Measurements from ENCODE around the gene SHB.
"Not testable (repeated sequence)": the region's sequence is repeated elsewhere in the genome, so short reads cannot be mapped to it uniquely, and the experiment has no call there.

SHB gene

DNA sequence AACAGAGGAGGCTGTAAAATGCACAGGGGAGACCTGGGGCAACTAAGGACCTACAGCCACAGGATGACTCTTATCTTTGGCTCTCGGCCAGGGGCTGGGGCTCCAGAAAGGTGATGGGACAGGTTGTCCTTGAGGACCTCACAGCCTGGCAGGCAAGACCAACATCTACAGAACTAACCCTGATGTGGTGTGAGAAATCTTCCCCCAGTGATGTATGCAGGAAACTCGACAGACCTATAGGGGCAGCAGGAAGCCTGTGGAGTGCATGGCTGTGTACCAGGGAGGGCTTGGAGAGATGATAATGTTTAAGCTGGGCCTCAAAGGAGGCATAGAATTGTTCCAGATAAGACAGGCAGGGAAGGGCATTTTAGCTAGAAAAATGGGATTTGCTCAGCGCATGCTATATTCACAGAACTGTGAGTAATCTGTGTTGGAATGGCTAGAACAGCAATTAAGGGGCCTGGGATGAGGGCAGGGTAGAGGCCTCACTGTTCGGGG lies 96.6 kb downstream of the SHB start:
- DNase-seq (ENCODE audit: insufficient read length, low spot score) (no peak), FAIRE-seq (no peak)

DNA sequence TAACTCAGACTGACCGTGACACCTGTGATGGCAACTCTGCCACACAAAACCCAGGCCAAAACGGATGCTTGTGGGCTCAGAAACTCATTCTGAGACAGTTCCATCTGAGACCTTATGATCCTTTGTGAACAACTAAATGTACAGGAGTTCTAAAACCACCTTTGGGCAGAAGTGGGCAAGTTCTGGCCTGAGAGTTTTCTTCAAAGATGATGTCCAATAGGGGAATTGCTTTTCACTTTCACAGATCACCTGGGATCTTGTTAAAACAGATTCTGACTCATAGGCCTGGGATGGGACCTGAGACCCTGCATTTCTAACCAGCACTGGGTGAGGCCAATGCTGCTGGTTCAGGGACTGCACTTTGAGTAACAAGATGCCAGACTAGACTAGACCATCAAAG lies 97.3 kb downstream of the SHB start:
- no peak for FAIRE-seq

DNA sequence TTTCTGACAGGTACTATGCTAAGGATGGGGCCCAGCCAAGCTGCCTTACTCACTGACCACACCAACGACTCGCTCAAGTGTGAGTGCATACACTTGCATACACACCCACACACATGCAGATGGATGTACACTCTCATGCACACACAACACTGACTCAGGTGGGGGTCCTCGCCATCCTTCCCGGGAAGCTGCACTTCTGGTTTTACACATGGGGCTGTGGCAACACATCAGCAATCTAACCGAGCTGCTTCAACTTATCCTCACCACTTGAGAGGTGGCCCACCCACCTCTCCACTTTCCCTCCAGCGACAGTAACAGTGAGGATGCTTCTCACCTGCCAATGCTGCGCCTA lies 97.9 kb downstream of the SHB start:
- DNase-seq (ENCODE audit: insufficient read length, low spot score) (no peak), FAIRE-seq (no peak)

More for the DNA sequence above, 97.3 kb downstream of the SHB start:
- DNase-seq (ENCODE audit: insufficient read length, low spot score) = no peak

DNA sequence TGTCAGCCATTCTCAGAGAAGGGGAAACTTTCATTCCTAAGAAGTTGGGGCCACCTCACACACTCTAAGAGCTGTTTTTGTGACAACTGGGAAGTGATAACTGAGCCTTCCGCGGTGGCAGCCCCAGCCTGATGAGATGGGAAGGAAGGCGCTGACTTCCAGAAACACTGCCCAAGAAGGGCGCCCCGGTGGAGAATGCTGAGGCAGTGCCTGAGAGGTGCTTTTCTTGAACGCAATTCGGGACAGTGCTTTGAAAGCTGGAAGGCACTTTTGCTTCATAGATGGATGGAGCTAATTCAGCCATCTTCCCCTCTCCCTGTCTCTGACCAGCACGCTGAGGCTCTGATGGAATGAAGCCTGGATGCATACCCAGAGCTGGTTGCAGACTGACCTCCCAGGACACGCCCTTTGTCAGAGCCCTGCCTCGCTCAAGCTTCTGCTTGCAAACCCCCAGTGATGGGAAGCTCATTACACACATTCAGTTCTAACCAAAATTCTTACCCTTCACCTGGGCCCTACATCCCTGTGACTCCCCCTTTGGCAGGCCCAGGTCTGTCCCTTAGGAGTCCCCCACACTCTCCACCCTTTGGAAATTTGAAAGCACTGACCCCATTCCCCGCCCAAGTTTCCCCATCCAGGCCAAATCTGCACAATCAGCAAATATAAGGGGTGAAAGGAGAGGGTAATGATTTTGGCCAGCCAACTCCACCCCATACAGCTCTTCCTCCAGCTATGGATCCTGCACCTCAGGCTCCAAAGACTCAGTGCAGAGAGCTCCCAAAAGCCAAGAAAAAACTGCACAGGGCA lies 98.5 kb downstream of the SHB start:
- FAIRE-seq (no peak), DNase-seq (ENCODE audit: insufficient read length, low spot score) (no peak)

DNA sequence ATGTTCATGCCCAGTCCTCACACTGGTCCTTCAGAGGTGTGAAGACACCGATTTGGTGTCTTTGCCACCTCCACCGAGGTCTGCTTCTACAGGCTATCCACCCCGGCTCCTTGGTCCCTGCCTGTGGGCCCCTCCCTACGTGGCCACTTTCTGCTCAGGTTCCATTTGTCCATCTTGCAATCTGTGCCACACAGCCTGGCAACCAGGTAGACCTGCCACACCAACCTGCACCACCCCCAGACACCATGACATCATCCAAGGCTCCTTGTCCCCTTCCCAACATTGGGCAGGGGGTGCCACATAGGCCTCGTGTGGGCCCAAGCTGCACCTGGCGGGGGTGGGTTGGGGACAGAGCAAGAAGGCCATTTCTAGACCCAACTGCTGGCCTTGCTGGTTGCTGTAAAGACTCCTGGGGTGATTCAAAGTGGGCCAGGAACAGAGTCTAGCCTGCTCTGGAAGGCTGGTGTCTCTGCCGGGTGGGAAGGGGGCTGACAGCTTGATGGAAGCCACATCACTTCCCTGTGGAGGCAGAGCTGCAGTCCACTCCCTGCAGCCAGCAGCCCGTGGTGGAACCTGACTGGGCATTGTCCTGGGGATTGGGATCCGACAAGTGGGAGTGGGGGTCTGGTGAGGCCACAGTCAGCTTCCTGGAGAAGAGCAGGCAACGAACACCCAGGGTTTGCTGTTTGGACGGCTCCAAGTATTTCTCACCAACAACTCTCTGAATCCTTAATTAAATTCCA lies 99.3 kb downstream of the SHB start:
- no peak for FAIRE-seq
- no peak for DNase-seq (ENCODE audit: insufficient read length, low spot score)

DNA sequence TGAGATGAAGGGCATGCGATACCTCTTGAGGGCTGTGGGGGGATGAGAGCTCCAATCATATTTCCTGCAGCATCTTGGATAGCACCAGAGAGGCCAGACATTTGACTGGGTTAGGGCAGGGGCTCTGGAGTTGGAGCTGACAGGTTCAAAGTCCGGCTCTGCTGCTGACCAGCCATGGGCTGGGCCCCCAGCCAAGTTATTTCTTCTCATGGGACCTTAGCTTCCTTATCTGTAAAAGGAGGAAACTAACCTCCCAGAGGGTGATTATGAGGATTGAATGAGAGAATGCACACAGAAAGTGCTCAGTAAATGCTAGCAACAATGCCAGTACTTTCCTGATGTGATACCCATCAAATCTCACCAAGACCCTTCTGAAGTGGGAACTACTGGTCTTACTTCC lies 99.9 kb downstream of the SHB start:
- no peak for FAIRE-seq

DNA sequence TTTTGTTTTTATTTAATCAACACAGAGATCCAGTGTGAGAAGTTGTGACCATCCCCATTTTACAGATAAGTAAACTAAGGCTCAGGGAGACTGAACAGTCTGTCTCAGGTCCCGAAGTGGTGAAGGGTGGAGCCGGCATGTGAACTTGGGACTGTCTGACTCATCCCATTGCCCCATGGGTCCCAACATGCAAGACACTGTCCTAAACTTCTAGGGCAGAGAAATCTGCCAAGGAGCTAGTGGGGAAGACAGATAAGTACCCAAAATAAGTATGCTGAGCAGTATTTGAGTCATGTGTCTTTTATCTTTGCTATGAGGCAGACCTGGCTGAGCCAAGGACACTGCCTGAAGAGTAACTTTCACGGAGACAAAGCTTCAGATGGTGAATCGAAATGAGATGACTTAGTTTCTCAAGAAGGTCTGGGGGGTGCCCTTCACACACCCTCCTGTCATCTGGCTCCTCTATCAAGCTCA lies 100.8 kb downstream of the SHB start:
- no peak for DNase-seq (ENCODE audit: insufficient read length, low spot score)
- FAIRE-seq = no peak

More for the DNA sequence above, 99.9 kb downstream of the SHB start:
- no peak for DNase-seq (ENCODE audit: insufficient read length, low spot score)

DNA sequence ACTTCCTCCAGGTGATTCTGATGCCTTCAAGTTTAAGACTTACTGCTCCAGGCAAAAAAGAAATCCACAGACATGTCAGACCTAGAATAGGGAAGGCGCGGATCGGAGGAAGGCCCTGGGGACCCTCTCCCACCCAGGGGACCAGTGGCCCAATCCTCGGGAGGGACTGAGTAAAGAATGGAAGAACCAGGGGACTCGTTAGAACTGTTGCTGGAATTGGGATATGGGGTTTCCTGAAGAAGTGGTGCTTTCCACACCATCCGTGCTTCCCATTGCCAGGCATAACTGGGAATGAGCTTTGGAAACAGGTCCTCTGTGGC lies 101.3 kb downstream of the SHB start:
- FAIRE-seq = no peak
- no peak for DNase-seq (ENCODE audit: insufficient read length, low spot score)

DNA sequence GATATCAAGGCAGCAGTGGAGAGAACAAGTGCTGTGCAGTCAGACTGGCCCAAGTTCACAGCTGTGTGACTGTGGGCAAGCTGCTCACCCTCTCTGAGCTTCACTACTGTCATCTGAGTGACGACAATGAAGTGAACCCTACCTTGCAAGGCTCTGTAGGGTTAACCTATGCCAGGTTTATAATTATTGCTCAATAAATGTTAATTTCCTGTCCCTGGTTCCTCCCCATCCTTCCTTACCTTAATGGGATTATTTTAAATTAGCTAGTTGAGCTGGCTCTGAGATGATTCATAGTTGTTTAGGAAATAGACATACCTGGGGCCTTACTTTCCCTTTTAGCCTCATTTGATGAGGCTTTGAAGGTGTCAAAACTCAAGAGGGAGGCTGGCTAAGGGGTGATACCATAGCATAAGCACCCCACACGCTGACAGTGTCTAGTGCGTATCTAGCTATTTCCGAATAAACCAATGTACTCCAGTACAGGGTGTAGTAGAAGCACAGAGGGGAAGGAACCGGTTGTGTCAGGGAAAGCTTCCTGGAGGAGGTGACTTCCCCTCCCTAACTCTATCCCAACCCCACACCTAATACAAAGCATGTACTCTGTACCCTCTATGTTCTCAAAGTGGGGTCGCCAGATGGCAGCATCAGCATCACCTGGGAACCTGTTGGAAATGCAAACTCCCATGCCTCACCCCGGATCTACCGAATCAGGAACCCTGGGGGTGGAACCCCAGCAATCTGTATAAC lies 101.8 kb downstream of the SHB start:
- DNase-seq (ENCODE audit: insufficient read length, low spot score) (no peak), FAIRE-seq (no peak)

DNA sequence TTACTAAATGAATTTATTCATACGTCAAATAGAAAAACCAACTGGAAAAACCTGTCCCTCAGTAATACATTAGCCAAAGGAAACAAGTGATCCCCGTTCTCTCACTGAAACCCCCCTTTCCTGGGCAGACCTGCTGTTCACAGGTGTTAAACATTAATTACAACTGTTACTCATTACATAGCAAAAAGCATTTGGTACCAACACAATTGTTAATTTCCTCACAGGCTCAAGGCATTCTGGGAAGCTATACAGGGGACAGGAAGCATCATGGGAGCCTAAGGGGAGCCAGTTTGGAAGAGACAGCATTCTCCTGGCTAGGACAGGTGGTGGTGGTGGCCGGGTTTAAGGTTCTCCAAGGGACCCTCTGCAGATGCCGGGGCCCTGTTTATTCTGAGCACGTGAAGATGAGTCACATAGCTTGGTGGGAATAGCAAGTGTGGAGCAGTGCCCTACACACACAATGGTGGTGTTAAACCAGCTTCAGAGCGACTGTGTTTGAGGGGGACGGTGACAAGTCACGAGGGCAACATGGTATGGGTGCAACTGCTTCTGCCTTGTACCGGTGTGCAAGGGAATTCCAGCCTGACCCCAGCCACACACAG lies 102.5 kb downstream of the SHB start:
- FAIRE-seq (peak; percentile 48), DNase-seq (ENCODE audit: insufficient read length, low spot score) (peak; percentile 36)

DNA sequence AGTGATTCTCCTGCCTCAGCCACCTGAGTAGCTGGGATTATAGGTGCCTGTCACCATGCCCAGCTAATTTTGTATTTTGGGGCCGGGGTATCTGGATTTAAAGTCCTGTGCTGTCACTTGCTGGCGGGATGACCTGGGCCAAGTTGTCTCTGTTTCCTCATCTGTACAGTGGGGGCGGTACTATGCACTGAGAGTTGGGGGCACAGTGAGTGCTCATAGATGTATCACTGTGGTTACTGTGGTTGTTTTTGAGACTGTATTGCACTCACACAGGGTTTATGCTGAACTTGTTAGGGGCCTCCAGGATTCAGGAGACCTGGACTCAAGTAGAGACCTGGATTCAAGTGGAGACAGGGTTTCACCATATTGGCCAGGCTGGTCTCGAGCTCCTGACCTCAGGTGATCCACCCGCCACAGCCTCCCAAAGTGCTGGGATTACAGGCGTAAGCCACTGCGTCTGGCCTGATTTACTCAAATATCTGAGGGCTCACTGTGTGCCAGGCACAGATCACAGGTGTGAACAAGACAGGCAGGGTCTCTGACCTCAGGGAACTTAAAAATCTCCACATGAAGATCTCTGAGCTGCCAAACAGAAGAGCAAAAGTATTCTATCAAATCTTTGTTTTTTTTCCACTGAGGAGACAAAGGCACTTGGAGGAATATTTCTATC lies 103.2 kb downstream of the SHB start:
- FAIRE-seq = not testable (repeated sequence)

DNA sequence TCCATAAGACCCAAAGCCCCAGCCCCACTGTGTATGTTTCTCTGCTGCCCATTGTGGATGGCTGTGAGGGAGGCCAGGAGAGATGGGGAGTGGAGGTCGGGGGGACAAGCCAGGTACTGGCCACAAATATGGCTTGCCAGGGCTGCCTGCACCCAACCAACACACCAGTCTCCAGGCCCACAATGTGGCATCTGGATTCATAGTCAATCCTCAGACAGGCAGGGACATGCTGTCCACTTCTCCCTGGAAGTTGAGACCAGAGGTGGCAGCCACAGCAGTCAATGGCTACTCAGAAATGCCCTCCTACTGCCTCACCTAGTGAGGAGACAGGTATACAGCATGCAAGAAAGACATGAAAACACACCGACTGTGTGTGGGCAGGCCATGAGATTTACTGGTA lies 103.9 kb downstream of the SHB start:
- no peak for FAIRE-seq
- DNase-seq (ENCODE audit: insufficient read length, low spot score) = no peak

More for the DNA sequence above, 103.2 kb downstream of the SHB start:
- DNase-seq (ENCODE audit: insufficient read length, low spot score) = not testable (repeated sequence)

DNA sequence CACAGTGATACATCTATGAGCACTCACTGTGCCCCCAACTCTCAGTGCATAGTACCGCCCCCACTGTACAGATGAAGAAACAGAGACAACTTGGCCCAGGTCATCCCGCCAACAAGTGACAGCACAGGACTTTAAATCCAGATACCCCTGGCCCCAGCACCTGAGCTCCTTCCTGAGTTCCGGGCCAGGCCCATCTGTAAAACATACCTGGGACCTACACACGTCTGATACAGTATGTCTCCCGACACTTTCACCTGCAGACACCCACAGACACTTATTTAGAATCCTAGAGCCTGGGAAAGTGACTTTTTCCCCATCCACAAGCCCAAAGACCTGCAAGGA lies 104.3 kb downstream of the SHB start:
- DNase-seq (ENCODE audit: insufficient read length, low spot score) (no peak), FAIRE-seq (no peak)

DNA sequence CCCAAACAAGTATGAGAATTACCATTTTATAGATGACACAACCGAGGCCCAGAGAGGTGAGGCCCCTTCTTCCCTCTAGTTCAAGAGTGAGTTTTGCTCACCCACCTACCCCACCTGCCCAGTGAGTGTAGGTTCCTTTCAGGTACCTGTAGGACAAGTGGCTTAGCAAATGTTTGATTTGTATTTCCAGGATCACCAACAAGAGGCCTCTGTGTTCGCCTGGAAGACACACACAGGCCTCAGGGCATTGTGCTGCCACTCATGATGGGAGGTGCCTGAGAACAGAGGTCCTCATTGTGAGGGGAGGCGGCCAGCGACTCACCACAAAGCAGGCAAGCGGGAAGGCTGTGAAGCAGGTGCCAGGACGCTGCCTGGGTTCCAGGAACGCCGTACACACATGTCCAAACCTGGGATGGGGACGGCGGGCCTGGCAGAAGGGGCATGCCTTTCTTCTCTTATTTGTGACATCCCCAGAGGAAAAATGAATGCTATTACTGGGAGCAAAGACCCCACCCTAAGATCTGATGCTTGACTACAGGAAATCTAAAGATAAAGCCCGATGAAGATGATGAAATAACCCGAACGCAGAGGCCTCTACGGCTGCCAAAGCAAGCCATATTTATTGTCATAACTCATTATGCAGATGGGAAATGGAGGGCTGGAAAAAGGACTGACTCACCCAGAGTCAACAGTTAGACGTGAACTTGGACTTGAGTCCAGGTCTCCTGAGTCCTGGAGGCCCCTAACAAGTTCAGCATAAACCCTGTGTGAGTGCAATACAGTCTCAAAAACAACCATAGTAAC lies 104.9 kb downstream of the SHB start:
- peak; percentile 45 for FAIRE-seq
- no peak for DNase-seq (ENCODE audit: insufficient read length, low spot score)

DNA sequence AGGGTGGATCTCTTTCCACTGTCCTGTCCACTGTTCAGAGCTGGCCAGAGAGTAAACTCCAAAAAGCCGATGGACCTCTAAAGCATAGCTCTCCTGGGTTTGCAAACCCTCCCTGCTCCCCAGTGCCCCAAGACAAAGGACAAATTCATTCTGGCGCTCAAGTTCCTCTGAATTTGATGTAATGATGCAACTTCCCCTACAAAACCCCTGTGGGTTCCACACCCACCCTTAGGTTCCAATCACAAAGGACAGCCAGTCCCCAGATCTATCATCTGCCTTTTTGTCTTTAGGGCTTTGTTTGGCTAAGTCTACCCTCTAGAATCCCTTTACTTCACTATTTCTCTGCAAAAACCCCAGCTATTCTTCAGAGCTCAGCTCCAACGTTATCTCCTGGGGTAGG lies 107.7 kb downstream of the SHB start:
- no peak for DNase-seq (ENCODE audit: insufficient read length, low spot score)
- no peak for FAIRE-seq

DNA sequence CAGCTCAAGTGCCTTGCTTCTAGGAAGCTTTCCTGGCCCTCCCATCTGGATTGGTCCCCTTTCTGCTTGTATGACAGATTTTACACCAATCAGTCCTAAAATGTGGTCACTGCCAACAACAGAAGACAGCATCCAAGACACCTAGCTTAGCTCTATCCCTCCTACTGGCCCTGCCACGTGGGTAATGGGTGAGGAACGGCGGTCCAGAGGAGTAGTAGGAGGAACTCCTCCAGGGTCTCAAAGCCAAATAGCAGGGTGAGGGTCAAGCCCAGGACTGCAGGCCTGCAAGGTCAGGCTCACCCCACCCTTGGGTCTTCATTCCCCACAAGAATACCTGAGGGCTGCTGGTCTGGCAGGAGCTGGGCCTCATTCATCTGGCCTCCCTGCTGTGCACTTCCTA lies 108.4 kb downstream of the SHB start:
- DNase-seq (ENCODE audit: insufficient read length, low spot score) = no peak
- no peak for FAIRE-seq

DNA sequence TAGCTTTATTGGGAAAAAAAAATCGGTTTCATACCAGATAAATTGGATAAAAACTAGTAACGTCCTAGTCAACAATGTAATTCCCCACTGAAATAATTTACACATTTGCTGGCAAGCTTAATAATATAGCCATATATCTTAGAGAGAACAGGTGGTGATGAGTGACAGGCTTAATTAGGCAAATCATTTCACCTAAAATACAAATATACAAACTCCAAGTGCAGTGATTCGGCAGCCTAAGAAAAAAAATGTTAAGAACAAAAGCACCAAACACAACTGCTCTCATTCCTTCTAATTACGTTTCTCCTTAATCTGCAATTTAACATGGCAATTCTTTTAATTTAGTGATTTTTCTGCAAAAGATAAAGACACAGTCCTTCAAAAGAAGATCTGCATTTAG lies 109.1 kb downstream of the SHB start:
- DNase-seq (ENCODE audit: insufficient read length, low spot score) (no peak), FAIRE-seq (no peak)

DNA sequence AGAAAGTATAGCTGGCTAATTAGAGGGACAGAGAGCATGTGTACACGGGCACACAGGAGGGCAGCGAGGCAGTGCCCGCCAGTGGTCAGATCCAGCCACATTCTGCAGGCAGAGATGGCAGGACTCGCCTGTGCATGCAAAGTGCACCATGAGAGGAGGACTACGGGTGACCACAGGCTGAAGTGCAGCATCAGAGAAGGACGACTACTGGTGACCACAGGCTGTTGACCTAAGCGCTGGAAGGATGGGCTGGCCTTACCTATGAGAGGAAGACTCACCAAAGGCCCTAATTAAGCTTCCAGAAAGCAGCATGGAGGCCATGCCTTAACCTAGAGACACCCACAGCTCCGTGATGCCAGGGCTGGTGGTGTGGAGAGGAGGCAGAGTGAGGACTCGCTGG lies 110.9 kb downstream of the SHB start:
- FAIRE-seq (no peak), DNase-seq (ENCODE audit: insufficient read length, low spot score) (no peak)

DNA sequence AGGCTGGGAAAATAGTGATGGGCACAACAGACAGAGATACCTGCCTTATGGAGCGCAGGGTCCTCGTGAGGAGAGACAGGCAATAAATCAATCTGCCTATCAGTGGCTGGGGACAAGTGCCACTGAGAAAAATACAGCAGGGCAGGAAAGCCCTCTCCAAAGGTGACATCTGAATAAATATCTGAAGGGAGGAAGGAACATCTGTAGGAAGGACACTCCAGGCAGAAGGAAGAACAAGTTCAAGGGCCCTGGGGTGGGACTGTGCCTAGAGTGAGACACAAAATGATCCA lies 111.4 kb downstream of the SHB start:
- DNase-seq (ENCODE audit: insufficient read length, low spot score) (no peak), FAIRE-seq (no peak)

Measured in GM19239 (cell line).